Subcutaneous adipose tissue (tissue), 4 donors: Measurements from ENCODE around the gene PSMB4. TPM values are rescaled to one million over a fixed set of nuclear protein-coding genes. Genes with fewer than 3 reads are reported as not detected.

ENCODE experiments used
- total RNA-seq, 4 donors: library from RNA; depleted of rRNA; stranded (reverse); fragments of >200 nt; gene quantifications; one replicate each; pipeline ENCODE4 v1.1.0, GENCODE V29; 2016
- TF ChIP-seq, protein P1 (sequence below): fragments of 450-650 bp; IDR thresholded peaks from one replicate; pipeline ENCODE4 v1.5.1; 2016; ENCODE audit warnings: low read depth, mild to moderate bottlenecking, control low read depth, antibody characterized with exemption, moderate library complexity

The PSMB4 gene
- total RNA-seq = 100 to 1,000 TPM; 197 to 298 (median 246) TPM

DNA sequence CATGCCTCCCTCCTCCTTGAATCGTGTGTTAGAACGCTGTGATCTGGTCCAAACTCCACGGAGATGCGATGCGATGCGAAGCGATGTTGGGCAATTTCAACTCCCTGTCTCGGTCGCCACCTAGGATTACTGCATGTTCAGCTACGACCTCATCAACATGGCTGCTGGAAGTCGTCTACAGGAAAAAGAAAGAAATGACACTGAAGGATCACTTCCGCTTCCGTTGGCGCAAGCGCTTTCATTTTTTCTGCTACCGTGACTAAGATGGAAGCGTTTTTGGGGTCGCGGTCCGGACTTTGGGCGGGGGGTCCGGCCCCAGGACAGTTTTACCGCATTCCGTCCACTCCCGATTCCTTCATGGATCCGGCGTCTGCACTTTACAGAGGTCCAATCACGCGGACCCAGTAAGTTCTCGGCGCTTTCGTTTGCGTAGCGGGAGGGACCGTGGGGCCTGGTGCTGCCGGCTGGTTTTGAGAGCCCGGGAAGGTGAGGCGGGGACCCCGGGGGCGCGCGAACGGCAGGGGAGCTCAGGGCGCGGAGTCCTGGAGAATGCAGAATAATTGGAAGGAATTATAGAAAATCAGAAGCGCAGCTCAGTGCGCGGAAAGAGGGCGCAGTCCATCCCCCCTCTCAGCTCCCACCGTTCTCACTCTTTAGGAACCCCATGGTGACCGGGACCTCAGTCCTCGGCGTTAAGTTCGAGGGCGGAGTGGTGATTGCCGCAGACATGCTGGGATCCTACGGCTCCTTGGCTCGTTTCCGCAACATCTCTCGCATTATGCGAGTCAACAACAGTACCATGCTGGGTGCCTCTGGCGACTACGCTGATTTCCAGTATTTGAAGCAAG lies at the start of gene PSMB4:
TSS of gene PSMB4 (plus strand) at position 250 of the 848 bp plus-strand sequence. CDS start at position 265, 15 bp downstream.
- TF ChIP-seq, protein P1, sequence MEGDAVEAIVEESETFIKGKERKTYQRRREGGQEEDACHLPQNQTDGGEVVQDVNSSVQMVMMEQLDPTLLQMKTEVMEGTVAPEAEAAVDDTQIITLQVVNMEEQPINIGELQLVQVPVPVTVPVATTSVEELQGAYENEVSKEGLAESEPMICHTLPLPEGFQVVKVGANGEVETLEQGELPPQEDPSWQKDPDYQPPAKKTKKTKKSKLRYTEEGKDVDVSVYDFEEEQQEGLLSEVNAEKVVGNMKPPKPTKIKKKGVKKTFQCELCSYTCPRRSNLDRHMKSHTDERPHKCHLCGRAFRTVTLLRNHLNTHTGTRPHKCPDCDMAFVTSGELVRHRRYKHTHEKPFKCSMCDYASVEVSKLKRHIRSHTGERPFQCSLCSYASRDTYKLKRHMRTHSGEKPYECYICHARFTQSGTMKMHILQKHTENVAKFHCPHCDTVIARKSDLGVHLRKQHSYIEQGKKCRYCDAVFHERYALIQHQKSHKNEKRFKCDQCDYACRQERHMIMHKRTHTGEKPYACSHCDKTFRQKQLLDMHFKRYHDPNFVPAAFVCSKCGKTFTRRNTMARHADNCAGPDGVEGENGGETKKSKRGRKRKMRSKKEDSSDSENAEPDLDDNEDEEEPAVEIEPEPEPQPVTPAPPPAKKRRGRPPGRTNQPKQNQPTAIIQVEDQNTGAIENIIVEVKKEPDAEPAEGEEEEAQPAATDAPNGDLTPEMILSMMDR = no peak

DNA sequence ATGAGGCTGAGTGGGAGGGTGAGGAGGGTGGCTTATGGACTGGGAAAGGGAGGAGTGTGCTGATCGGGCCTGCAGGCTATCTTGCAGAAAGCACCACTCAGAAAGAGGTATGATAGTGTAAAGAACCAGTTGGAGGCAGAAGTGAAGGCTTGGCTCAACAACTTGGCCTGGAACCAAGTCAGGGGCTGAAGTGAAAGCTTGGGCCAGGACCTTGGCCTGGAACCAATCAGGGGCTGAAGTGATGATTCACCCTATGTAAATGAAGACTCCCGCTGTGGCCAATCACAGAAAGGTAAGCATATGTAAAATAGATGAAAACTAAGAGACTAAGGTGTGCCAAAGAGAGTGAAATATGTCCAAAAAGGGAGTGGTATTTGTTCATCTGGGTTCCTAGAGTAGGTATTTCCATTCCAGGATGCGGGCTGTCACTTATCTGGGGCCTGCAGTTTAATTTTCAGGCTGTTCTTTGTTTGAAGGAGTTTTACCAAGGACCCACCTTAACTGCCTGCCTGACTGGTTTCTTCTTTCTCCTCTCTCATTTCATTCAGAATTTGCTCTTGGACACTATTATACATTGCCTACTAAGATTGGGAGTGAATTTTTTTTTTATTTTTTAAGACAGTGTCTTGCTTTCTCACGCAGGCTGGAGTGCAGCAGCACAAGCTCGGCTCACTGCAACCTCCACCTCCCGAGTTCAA lies 47.2 kb upstream of the PSMB4 start:
- TF ChIP-seq, protein P1 = no peak

DNA sequence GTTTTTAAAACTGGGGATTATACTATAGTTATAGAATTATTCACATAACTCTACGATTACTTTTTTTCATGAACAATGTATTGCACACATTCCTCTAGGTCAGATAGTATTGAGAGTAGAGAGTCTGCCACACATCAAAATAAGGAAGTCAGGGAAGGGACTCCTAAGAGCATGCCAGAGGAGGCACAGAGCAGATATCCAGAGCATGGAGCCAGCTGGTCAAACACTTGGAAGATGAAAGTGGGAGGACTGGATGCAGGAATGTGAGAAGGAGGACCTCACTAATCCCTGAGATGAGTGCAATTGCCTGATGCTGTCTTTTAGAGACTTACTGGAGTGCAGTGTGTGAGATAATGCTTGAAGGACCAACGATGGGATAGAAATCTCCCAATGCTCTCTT lies 42.7 kb upstream of the PSMB4 start:
- TF ChIP-seq, protein P1 = no peak

DNA sequence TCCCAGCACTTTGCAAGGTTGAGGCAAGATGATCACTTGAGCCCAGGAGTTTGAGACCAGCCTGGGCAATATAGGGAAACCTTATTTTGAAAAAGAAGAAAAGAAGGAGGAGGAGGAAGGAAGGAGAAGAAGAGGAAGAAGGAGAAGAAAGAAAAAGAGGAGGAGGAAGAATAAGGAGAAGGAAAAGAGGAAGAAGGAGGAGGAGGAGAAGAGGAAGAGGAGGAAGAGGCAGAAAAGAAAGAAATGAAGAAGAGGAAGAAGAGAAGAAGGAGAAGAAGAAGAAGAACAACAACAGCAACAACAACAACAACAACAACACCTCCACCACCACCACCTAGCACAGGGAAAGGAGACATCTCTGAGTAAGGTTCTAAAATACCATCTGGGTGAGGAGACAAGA lies 37.5 kb upstream of the PSMB4 start:
- TF ChIP-seq, protein P1 = no peak

DNA sequence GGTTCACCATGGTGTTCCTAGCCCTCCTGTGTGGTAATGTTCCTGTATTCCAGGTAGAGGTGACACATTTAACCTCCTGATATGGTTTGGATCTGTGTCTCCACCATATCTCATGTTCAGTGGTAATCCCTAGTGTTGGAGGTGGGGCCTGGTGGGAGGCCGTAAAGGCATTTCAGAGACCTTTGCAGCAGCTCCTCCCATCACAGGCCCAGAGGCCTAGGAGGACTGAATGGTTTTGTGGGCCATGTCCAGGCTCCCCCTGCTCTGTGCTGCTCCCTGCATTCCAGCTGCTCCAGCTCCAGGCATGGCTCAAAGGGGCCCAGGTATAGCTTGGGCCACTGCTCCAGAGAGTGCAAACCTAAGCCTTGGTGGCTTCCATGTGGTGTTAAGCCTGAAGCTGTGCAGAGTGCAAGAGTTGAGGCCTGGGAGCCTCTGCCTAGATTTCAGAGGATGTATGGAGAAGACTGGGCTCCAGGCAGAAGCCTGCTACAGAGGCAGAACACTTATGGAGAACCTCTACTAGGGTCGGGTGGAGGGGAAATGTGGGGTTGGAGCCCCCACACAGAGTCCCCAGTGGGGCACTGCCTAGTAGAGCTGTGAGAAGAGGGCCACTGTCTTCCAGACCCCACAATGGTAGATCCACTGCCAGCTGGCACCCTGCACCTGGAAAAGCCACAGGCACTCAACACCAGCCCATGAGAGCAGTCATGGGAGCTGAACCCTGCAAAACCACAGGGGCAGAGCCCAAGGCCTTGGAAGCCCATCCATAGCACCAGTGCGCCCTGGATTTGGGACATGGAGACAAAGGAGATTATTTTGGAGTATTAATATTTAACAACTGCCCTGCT lies 36.8 kb upstream of the PSMB4 start:
- TF ChIP-seq, protein P1 = no peak

DNA sequence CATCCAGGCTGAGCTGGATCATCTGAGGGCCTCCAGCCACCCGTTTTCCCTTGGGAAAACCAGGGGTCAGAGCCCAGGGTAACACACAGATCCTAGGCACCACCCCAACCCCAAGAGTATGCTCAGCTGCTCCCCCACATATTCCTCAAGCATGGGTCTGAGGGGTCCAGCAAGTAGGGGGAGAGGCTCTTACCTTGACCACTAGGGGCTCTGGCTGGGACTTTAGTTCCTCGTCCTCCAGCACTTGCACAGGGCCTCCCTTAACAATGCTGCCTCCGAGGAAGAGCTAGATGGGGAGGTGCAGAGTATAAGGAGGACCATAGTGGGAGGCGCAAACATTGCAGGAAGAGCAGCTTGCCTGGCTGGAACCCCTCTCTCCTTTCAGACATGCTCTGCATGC lies 34.4 kb upstream of the PSMB4 start:
- TF ChIP-seq, protein P1 = no peak
